IPS-11a (cell line): Measurements from ENCODE around the gene PAQR5.
"Not testable (repeated sequence)": the region's sequence is repeated elsewhere in the genome, so short reads cannot be mapped to it uniquely, and the experiment has no call there.

Experiments used
- H3K4me3 ChIP-seq: one replicate; pipeline ENCODE4 v1.5.1; 2013; ENCODE audit warnings: low read depth, low read length, control low read depth

PAQR5 gene

GRCh38 chr15:69415381-69415780 is 116.7 kb downstream of the PAQR5 start:
- peak overlapping the region; percentile 92 for H3K4me3 ChIP-seq

GRCh38 chr15:69417581-69417980 is 118.9 kb downstream of the PAQR5 start:
- H3K4me3 ChIP-seq, result no peak overlapping the region

- no peak overlapping the region for H3K4me3 ChIP-seq
These were observed 122.8 kb downstream of the PAQR5 start for GRCh38 chr15:69421498-69421897.

GRCh38 chr15:69422336-69422895 is 123.7 kb downstream of the PAQR5 start:
- H3K4me3 ChIP-seq, result no peak overlapping the region

GRCh38 chr15:69424001-69424400 is 125.3 kb downstream of the PAQR5 start:
- H3K4me3 ChIP-seq, result no peak overlapping the region

GRCh38 chr15:69424748-69425413 is 126.2 kb downstream of the PAQR5 start:
- H3K4me3 ChIP-seq, result no peak overlapping the region

- no peak overlapping the region for H3K4me3 ChIP-seq
These were observed 135.1 kb downstream of the PAQR5 start for GRCh38 chr15:69433831-69434230.

GRCh38 chr15:69434238-69434637 is 135.5 kb downstream of the PAQR5 start:
- H3K4me3 ChIP-seq, result no peak overlapping the region

GRCh38 chr15:69434679-69435078 is 136.0 kb downstream of the PAQR5 start:
- no peak overlapping the region for H3K4me3 ChIP-seq

GRCh38 chr15:69435985-69436384 is 137.3 kb downstream of the PAQR5 start:
- no peak overlapping the region for H3K4me3 ChIP-seq

GRCh38 chr15:69436951-69437350 is 138.2 kb downstream of the PAQR5 start:
- H3K4me3 ChIP-seq, result no peak overlapping the region

- no peak overlapping the region for H3K4me3 ChIP-seq
These were observed 140.9 kb downstream of the PAQR5 start for GRCh38 chr15:69439623-69440022.

GRCh38 chr15:69443032-69443611 is 144.4 kb downstream of the PAQR5 start:
- no peak overlapping the region for H3K4me3 ChIP-seq

- H3K4me3 ChIP-seq, result no peak overlapping the region
These were observed 146.0 kb downstream of the PAQR5 start for GRCh38 chr15:69444686-69445085.

GRCh38 chr15:69446953-69447352 is 148.2 kb downstream of the PAQR5 start:
- no peak overlapping the region for H3K4me3 ChIP-seq

- H3K4me3 ChIP-seq, result not testable (repeated sequence)
These were observed 151.5 kb downstream of the PAQR5 start for GRCh38 chr15:69450221-69450620.

GRCh38 chr15:69450968-69451695 is 152.4 kb downstream of the PAQR5 start:
- no peak overlapping the region for H3K4me3 ChIP-seq

- peak overlapping the region; percentile 98 for H3K4me3 ChIP-seq
These were observed 153.4 kb downstream of the PAQR5 start for GRCh38 chr15:69451951-69452691.

GRCh38 chr15:69452692-69453521 is 154.2 kb downstream of the PAQR5 start, which contains the start of gene RPLP1:
TSS of gene RPLP1 (plus strand) at chr15:69452818. CDS start at chr15:69452949, 131 bp downstream.
- H3K4me3 ChIP-seq, result peak within 1 kb of the TSS; percentile 98

GRCh38 chr15:69454953-69455352 is 156.2 kb downstream of the PAQR5 start:
- peak overlapping the region; percentile 98 for H3K4me3 ChIP-seq
